Activated T-cell treated with anti-CD3 and anti-CD28 coated beads, Interleukin-2, amount 50 U/mL, for 72 hours (primary cell): Measurements from ENCODE around the gene TMEM94. TPM values are rescaled to one million over a fixed set of nuclear protein-coding genes. Genes with fewer than 3 reads are reported as not detected.

Source experiments
- ATAC-seq, 2 donors: fragments of 150-1000 bp; cut with Tn5 transposase; replicated peaks in 1 of 2; 2 replicates each; pipeline ENCODE4 v1.10.0; 2021; ENCODE audit warnings: moderate library complexity in 2 of 2, mild to moderate bottlenecking in 1 of 2
- DNase-seq, 2 donors: peaks; one replicate each; pipeline ENCODE4 v3.0.0; 2021 to 2022; ENCODE audit warnings: mixed read lengths in 1 of 2
- H3K27ac Mint-ChIP-seq: one replicate; pipeline ENCODE4 v1.8.0; 2022; ENCODE audit warnings: mild to moderate bottlenecking, moderate library complexity, mixed read lengths
- H3K27me3 Mint-ChIP-seq: one replicate; pipeline ENCODE4 v1.8.0; 2022; ENCODE audit warnings: low read depth, mixed read lengths
- H3K36me3 Mint-ChIP-seq, 2 donors: one replicate each; pipeline ENCODE4 v1.8.0; 2022; ENCODE audit warnings: mixed read lengths in 2 of 2, mild to moderate bottlenecking in 1 of 2; ENCODE audit not compliant: insufficient read depth in 2 of 2
- H3K4me1 Mint-ChIP-seq: one replicate; pipeline ENCODE4 v1.8.0; 2022; ENCODE audit warnings: low read depth, mixed read lengths
- H3K4me3 Mint-ChIP-seq, 2 donors: one replicate each; pipeline ENCODE4 v1.8.0; 2022; ENCODE audit warnings: mild to moderate bottlenecking in 2 of 2, mixed read lengths in 2 of 2, moderate library complexity in 2 of 2
- H3K9me3 Mint-ChIP-seq, 2 donors: one replicate each; pipeline ENCODE4 v1.8.0; 2022; ENCODE audit warnings: mixed read lengths in 2 of 2
- total RNA-seq, 2 donors: library from RNA; stranded (reverse); gene quantifications; one replicate each; pipeline ENCODE4 v1.2.3, GENCODE V29; 2022

TMEM94 gene
- total RNA-seq, 2 donors from 2014 or later: 70.7 to 76.4 TPM

DNA sequence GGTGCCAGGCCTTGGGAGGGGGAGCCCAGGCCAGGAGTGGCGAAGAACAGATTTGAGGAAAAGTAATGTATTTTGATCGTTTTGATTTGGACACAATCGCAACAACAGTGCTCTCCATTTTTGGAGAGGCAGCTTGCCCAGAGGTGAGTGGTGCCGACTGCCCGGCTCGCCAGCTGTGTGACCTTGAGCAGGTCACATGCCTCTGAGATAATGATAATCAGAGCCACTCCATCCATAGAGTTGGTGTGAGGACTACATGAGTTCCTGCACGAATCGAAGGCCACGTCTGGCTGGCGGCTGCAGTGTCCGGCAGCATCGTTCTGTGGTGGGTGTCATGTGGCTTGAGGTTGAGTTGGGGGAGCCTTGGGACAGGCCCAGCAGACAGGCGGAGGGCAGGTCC lies 89.7 kb downstream of the TMEM94 start:
- Mint-ChIP-seq H3K27me3 (no peaks in the 10 kb centered on the region), H3K4me1 (no peaks in the 10 kb centered on the region), H3K4me3 (no peak overlapping the region), H3K27ac (no peak overlapping the region), H3K36me3 (no peaks in the 10 kb centered on the region), H3K9me3 (no peaks in the 10 kb centered on the region)
- ATAC-seq: no peak
- no peak for DNase-seq

DNA sequence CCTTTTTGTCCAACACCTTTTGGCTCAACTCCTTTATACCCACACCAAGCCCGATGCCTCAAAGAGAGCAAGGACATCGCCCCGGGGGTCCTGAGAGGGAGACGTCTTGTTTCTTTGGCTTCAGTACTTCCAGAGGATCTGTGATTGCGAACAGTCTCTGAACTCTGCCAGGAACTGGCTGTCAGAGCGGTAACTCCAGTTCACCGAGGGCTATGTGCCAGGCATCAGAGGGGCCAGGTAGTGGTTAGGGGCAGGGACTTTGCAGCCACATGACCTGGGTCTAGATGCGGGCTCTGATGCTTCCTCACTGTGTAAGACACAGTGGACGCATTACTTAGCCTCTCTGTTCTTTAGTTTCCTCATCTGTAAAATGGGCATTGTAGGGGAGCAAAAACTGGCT lies 90.7 kb downstream of the TMEM94 start:
- no peaks in the 10 kb centered on the region for H3K9me3 Mint-ChIP-seq
- H3K4me1 Mint-ChIP-seq: no peaks in the 10 kb centered on the region
- no peaks in the 10 kb centered on the region for H3K36me3 Mint-ChIP-seq
- DNase-seq (no peak), ATAC-seq (no peak)
- H3K27ac Mint-ChIP-seq: no peak overlapping the region
- H3K4me3 Mint-ChIP-seq: no peak overlapping the region
- no peaks in the 10 kb centered on the region for H3K27me3 Mint-ChIP-seq

- H3K27ac Mint-ChIP-seq: no peak overlapping the region
- H3K9me3 Mint-ChIP-seq: no peaks in the 10 kb centered on the region
- no peak overlapping the region for H3K4me3 Mint-ChIP-seq
- no peaks in the 10 kb centered on the region for H3K4me1 Mint-ChIP-seq
- DNase-seq: no peak
- H3K27me3 Mint-ChIP-seq: no peaks in the 10 kb centered on the region
- no peaks in the 10 kb centered on the region for H3K36me3 Mint-ChIP-seq
- ATAC-seq: no peak
These were observed 92.4 kb downstream of the TMEM94 start for GRCh38 chr17:75548813-75549212.

Other genes starting within 250 kb of the TMEM94 start
- 10 to 100 TPM; 77.1 to 80.9 TPM for gene GGA3, start 195.0 kb upstream of the TMEM94 start, total RNA-seq
- 10 to 100 TPM; 42.8 to 43.0 TPM for gene MRPS7, start 194.8 kb upstream of the TMEM94 start, total RNA-seq
- gene MIF4GD, start 185.4 kb upstream of the TMEM94 start, total RNA-seq: 10 to 100 TPM; 63.1 to 67.9 TPM
- 10 to 100 TPM; 39.9 to 59.3 TPM for gene SLC25A19, start 167.2 kb upstream of the TMEM94 start, total RNA-seq
- gene GRB2, start 51.0 kb upstream of the TMEM94 start, total RNA-seq: 100 to 1,000 TPM; 209 to 218 TPM
- 1 to 10 TPM; 4.1 to 6.6 TPM for gene CASKIN2, start 58.9 kb downstream of the TMEM94 start, total RNA-seq
- gene TSEN54, start 59.9 kb downstream of the TMEM94 start, total RNA-seq: 10 to 100 TPM; 34.8 to 49.5 TPM
- gene LLGL2, start 69.1 kb downstream of the TMEM94 start, total RNA-seq: 10 to 100 TPM; 12.5 to 17.4 TPM
- 100 to 1,000 TPM; 102 to 121 TPM for gene MYO15B, start 131.2 kb downstream of the TMEM94 start, total RNA-seq
- 1 to 10 TPM; 1.4 to 2.4 TPM for gene SMIM5, start 176.8 kb downstream of the TMEM94 start, total RNA-seq
- gene RECQL5, start 210.5 kb downstream of the TMEM94 start, total RNA-seq: 10 to 100 TPM; 50.7 to 58.5 TPM
- 100 to 1,000 TPM in 1 of 2 donors, 10 to 100 TPM in 1; 97.0 to 112 TPM for gene SAP30BP, start 210.7 kb downstream of the TMEM94 start, total RNA-seq